ENCODE data around the gene PPP1R7.
A peak's percentile ranks its signal among the peaks of the same experiment; 100 is the strongest.

PPP1R7 gene

GRCh38 chr2:241213567-241213966 lies 63.3 kb downstream of the PPP1R7 start:
- DNase-seq (ENCODE audit: low spot score) = no peak

GRCh38 chr2:241214209-241214608 lies 63.9 kb downstream of the PPP1R7 start:
- no peak for DNase-seq (ENCODE audit: low spot score)

- no peak for DNase-seq (ENCODE audit: low spot score)
These were observed 64.5 kb downstream of the PPP1R7 start for GRCh38 chr2:241214766-241215165.

- DNase-seq (ENCODE audit: low spot score) = no peak
These were observed 65.2 kb downstream of the PPP1R7 start for GRCh38 chr2:241215421-241215820.

- peak; percentile 61 for DNase-seq (ENCODE audit: low spot score)
These were observed 66.0 kb downstream of the PPP1R7 start for GRCh38 chr2:241216211-241216761.

GRCh38 chr2:241217320-241218031 lies 67.2 kb downstream of the PPP1R7 start:
- DNase-seq (ENCODE audit: low spot score) = peak; percentile 85

GRCh38 chr2:241218131-241219029 lies 68.1 kb downstream of the PPP1R7 start:
- peak; percentile 52 for DNase-seq (ENCODE audit: low spot score)

GRCh38 chr2:241219030-241219382 lies 68.7 kb downstream of the PPP1R7 start:
- DNase-seq (ENCODE audit: low spot score) = no peak

GRCh38 chr2:241219856-241220356 lies 69.6 kb downstream of the PPP1R7 start:
- DNase-seq (ENCODE audit: low spot score) = no peak

GRCh38 chr2:241223211-241224017 lies 73.1 kb downstream of the PPP1R7 start:
- DNase-seq (ENCODE audit: low spot score) = peak; percentile 43

GRCh38 chr2:241224018-241224850 lies 74.0 kb downstream of the PPP1R7 start:
- DNase-seq (ENCODE audit: low spot score) = peak; percentile 47

GRCh38 chr2:241224851-241225438 lies 74.7 kb downstream of the PPP1R7 start:
- no peak for DNase-seq (ENCODE audit: low spot score)

GRCh38 chr2:241225545-241225944 lies 75.3 kb downstream of the PPP1R7 start:
- no peak for DNase-seq (ENCODE audit: low spot score)

GRCh38 chr2:241225983-241226382 lies 75.7 kb downstream of the PPP1R7 start:
- no peak for DNase-seq (ENCODE audit: low spot score)

GRCh38 chr2:241226723-241227572 lies 76.7 kb downstream of the PPP1R7 start:
- DNase-seq (ENCODE audit: low spot score) = no peak

- DNase-seq (ENCODE audit: low spot score) = no peak
These were observed 77.3 kb downstream of the PPP1R7 start for GRCh38 chr2:241227594-241227993.

GRCh38 chr2:241228081-241228859 lies 78.0 kb downstream of the PPP1R7 start:
- DNase-seq (ENCODE audit: low spot score) = no peak

- no peak for DNase-seq (ENCODE audit: low spot score)
These were observed 78.7 kb downstream of the PPP1R7 start for GRCh38 chr2:241228860-241229516.
